Stimulated activated memory B cell treated with anti-CD40 and anti-IgM and Interleukin-4, amounts not matched to agents 10 μg/mL and 1 μg/mL and 100 μg/mL, for 72 hours (primary cell): ENCODE measurements around the gene MCCC2.
A peak's percentile ranks its signal among the peaks of the same experiment; 100 is the strongest.
"Not testable (repeated sequence)": the region's sequence is repeated elsewhere in the genome, so short reads cannot be mapped to it uniquely, and the experiment has no call there.

Experiments used
- ATAC-seq: fragments of 150-1000 bp; cut with Tn5 transposase; 2 replicates; pipeline ENCODE4 v1.10.0; 2021
- H3K27ac Mint-ChIP-seq: one replicate; pipeline ENCODE4 v1.8.0; 2022; ENCODE audit warnings: mild to moderate bottlenecking, mixed read lengths
- H3K27me3 Mint-ChIP-seq: one replicate; pipeline ENCODE4 v1.8.0; 2022; ENCODE audit warnings: mixed read lengths
- H3K36me3 Mint-ChIP-seq: one replicate; pipeline ENCODE4 v1.8.0; 2022; ENCODE audit warnings: mixed read lengths
- H3K4me1 Mint-ChIP-seq: one replicate; pipeline ENCODE4 v1.8.0; 2022; ENCODE audit warnings: mixed read lengths
- H3K4me3 Mint-ChIP-seq: one replicate; pipeline ENCODE4 v1.8.0; 2022; ENCODE audit warnings: mild to moderate bottlenecking, moderate library complexity, mixed read lengths
- H3K9me3 Mint-ChIP-seq: one replicate; pipeline ENCODE4 v1.8.0; 2022; ENCODE audit warnings: mixed read lengths

The MCCC2 gene

GRCh38 chr5:71629950-71630349, 42.8 kb downstream of the MCCC2 start:
- Mint-ChIP-seq H3K9me3 (peaks cover 4% of the 10 kb centered on the region), H3K36me3 (peaks cover 48% of the 10 kb centered on the region), H3K27me3 (no peaks in the 10 kb centered on the region), H3K4me1 (peaks cover 24% of the 10 kb centered on the region), H3K27ac (no peak overlapping the region), H3K4me3 (no peak overlapping the region)
- no peak for ATAC-seq

- no peak for ATAC-seq
- no peak overlapping the region for H3K4me3 Mint-ChIP-seq
- H3K36me3 Mint-ChIP-seq, result peaks cover 51% of the 10 kb centered on the region
- peak overlapping the region; percentile 8 for H3K27ac Mint-ChIP-seq
- H3K27me3 Mint-ChIP-seq, result no peaks in the 10 kb centered on the region
- peaks cover 4% of the 10 kb centered on the region for H3K9me3 Mint-ChIP-seq
- peaks cover 24% of the 10 kb centered on the region for H3K4me1 Mint-ChIP-seq
These were observed 43.9 kb downstream of the MCCC2 start for GRCh38 chr5:71631070-71631469.

- no peaks in the 10 kb centered on the region for H3K9me3 Mint-ChIP-seq
- peaks cover 24% of the 10 kb centered on the region for H3K4me1 Mint-ChIP-seq
- no peak for ATAC-seq
- peaks cover 41% of the 10 kb centered on the region for H3K36me3 Mint-ChIP-seq
- no peak overlapping the region for H3K27ac Mint-ChIP-seq
- H3K4me3 Mint-ChIP-seq, result no peak overlapping the region
- H3K27me3 Mint-ChIP-seq, result no peaks in the 10 kb centered on the region
These were observed 45.0 kb downstream of the MCCC2 start for GRCh38 chr5:71632168-71632567.

GRCh38 chr5:71633255-71634155, 46.4 kb downstream of the MCCC2 start:
- H3K36me3 Mint-ChIP-seq, result peaks cover 44% of the 10 kb centered on the region
- H3K27ac Mint-ChIP-seq, result no peak overlapping the region
- peak; percentile 34 for ATAC-seq
- H3K9me3 Mint-ChIP-seq, result no peaks in the 10 kb centered on the region
- no peak overlapping the region for H3K4me3 Mint-ChIP-seq
- peaks cover 24% of the 10 kb centered on the region for H3K4me1 Mint-ChIP-seq
- no peaks in the 10 kb centered on the region for H3K27me3 Mint-ChIP-seq

- Mint-ChIP-seq H3K36me3 (peaks cover 44% of the 10 kb centered on the region), H3K27me3 (no peaks in the 10 kb centered on the region), H3K4me3 (no peak overlapping the region)
These were observed 50.0 kb downstream of the MCCC2 start for GRCh38 chr5:71637133-71637532.

GRCh38 chr5:71640408-71640807, 53.3 kb downstream of the MCCC2 start:
- Mint-ChIP-seq H3K27me3 (no peaks in the 10 kb centered on the region), H3K9me3 (no peaks in the 10 kb centered on the region), H3K4me1 (no peaks in the 10 kb centered on the region), H3K4me3 (no peak overlapping the region), H3K36me3 (peaks cover 43% of the 10 kb centered on the region), H3K27ac (no peak overlapping the region)
- no peak for ATAC-seq

More at GRCh38 chr5:71637133-71637532, 50.0 kb downstream of the MCCC2 start:
- H3K9me3 Mint-ChIP-seq, result no peaks in the 10 kb centered on the region
- no peak for ATAC-seq
- H3K27ac Mint-ChIP-seq, result no peak overlapping the region
- peaks cover 11% of the 10 kb centered on the region for H3K4me1 Mint-ChIP-seq

- no peak overlapping the region for H3K4me3 Mint-ChIP-seq
- no peak overlapping the region for H3K27ac Mint-ChIP-seq
- peaks cover 60% of the 10 kb centered on the region for H3K36me3 Mint-ChIP-seq
- no peak for ATAC-seq
- H3K4me1 Mint-ChIP-seq, result no peaks in the 10 kb centered on the region
- no peaks in the 10 kb centered on the region for H3K27me3 Mint-ChIP-seq
- no peaks in the 10 kb centered on the region for H3K9me3 Mint-ChIP-seq
These were observed 57.9 kb downstream of the MCCC2 start for GRCh38 chr5:71645030-71645429.

- not testable (repeated sequence) for H3K27ac Mint-ChIP-seq
These were observed 63.8 kb downstream of the MCCC2 start for GRCh38 chr5:71650940-71651339.

GRCh38 chr5:71651579-71651978, 64.4 kb downstream of the MCCC2 start:
- Mint-ChIP-seq H3K9me3 (no peaks in the 10 kb centered on the region), H3K4me1 (no peaks in the 10 kb centered on the region), H3K27ac (no peak overlapping the region), H3K36me3 (peaks cover 67% of the 10 kb centered on the region), H3K27me3 (no peaks in the 10 kb centered on the region), H3K4me3 (no peak overlapping the region)
- no peak for ATAC-seq

More at GRCh38 chr5:71650940-71651339, 63.8 kb downstream of the MCCC2 start:
- H3K36me3 Mint-ChIP-seq, result peaks cover 67% of the 10 kb centered on the region
- ATAC-seq, H3K4me1 Mint-ChIP-seq, H3K9me3 Mint-ChIP-seq, H3K4me3 Mint-ChIP-seq, H3K27me3 Mint-ChIP-seq: not testable (repeated sequence)

- Mint-ChIP-seq H3K36me3 (peaks cover 66% of the 10 kb centered on the region), H3K4me1 (no peaks in the 10 kb centered on the region), H3K27me3 (no peaks in the 10 kb centered on the region), H3K9me3 (no peaks in the 10 kb centered on the region), H3K27ac (no peak overlapping the region), H3K4me3 (no peak overlapping the region)
- ATAC-seq, result no peak
These were observed 65.2 kb downstream of the MCCC2 start for GRCh38 chr5:71652349-71652748.

- Mint-ChIP-seq H3K4me1 (no peaks in the 10 kb centered on the region), H3K9me3 (no peaks in the 10 kb centered on the region), H3K36me3 (peaks cover 66% of the 10 kb centered on the region), H3K27me3 (no peaks in the 10 kb centered on the region), H3K27ac (no peak overlapping the region), H3K4me3 (no peak overlapping the region)
- ATAC-seq, result no peak
These were observed 65.8 kb downstream of the MCCC2 start for GRCh38 chr5:71652803-71653543.

- H3K4me1 Mint-ChIP-seq, result no peaks in the 10 kb centered on the region
- no peak overlapping the region for H3K27ac Mint-ChIP-seq
- no peaks in the 10 kb centered on the region for H3K9me3 Mint-ChIP-seq
- peaks cover 28% of the 10 kb centered on the region for H3K36me3 Mint-ChIP-seq
- H3K4me3 Mint-ChIP-seq, result no peak overlapping the region
- H3K27me3 Mint-ChIP-seq, result no peaks in the 10 kb centered on the region
- no peak for ATAC-seq
These were observed 71.9 kb downstream of the MCCC2 start for GRCh38 chr5:71658916-71659662.

GRCh38 chr5:71662381-71662780, 75.2 kb downstream of the MCCC2 start:
- Mint-ChIP-seq H3K36me3 (peaks cover 15% of the 10 kb centered on the region), H3K27me3 (peaks cover 6% of the 10 kb centered on the region), H3K4me1 (no peaks in the 10 kb centered on the region), H3K27ac (no peak overlapping the region), H3K9me3 (no peaks in the 10 kb centered on the region), H3K4me3 (no peak overlapping the region)
- no peak for ATAC-seq

- Mint-ChIP-seq H3K27ac (no peak overlapping the region), H3K4me3 (no peak overlapping the region), H3K4me1 (no peaks in the 10 kb centered on the region), H3K36me3 (peaks cover 5% of the 10 kb centered on the region), H3K9me3 (peaks cover 2% of the 10 kb centered on the region), H3K27me3 (peaks cover 16% of the 10 kb centered on the region)
- ATAC-seq, result no peak
These were observed 76.2 kb downstream of the MCCC2 start for GRCh38 chr5:71663191-71663969.
